HG03558 (cell line): ENCODE data around the gene ZMYM1.
"Not testable (repeated sequence)": the region's sequence is repeated elsewhere in the genome, so short reads cannot be mapped to it uniquely, and the experiment has no call there.

Experiments
- ATAC-seq: cut with Tn5 transposase; IDR thresholded peaks from one replicate; pipeline ENCODE4 v1.9.1; 2021; ENCODE audit warnings: moderate number of reproducible peaks; ENCODE audit not compliant: unreplicated experiment; ENCODE audit errors: extremely low read depth

ZMYM1 gene

DNA sequence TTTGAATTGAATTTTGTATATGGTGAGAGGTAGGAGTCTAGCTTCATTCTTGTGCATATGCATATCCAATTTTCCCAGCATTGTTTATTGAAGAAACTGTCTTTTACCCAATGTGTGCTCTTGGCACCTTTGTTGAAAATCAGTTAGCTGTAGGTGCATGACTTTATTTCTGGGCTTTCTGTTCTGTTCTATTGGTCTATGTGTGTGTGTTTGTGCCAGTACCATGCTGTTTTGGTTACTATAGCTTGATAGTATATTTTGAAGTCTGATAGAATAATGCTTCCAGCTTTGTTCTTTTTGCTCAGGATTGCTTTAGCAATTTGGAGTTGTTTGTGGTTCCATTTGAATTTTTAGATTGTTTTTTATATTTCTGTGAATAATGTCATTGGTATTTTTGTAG lies 9.4 kb upstream of the ZMYM1 start:
- no peak for ATAC-seq

DNA sequence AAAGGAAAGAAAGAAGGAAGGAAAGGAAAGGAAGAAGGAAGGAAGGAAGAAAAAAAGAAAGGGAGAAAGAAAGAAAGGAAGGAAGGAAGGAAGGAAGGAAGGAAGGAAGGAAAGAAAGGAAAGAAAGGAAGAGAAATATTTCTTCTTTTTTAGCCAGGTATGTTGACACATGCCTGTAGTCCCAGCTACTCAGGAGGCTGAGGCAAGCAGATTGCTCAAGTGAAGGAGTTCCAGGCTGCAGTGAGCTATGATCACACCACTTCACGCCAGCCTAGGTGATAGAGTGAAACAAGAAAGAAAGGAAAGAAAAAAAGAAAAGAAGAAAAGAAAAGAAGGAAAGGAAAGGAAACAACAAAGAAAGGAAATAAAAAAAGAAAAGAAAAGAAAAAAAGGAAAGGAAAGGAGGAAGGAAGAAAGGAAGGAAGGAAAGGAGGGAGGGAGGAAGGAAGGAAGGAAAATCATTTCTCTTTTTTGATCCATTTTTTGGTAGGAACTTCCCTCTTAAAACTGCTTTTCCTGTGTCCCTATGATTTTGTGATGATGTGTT lies 5.8 kb upstream of the ZMYM1 start:
- ATAC-seq: no peak

DNA sequence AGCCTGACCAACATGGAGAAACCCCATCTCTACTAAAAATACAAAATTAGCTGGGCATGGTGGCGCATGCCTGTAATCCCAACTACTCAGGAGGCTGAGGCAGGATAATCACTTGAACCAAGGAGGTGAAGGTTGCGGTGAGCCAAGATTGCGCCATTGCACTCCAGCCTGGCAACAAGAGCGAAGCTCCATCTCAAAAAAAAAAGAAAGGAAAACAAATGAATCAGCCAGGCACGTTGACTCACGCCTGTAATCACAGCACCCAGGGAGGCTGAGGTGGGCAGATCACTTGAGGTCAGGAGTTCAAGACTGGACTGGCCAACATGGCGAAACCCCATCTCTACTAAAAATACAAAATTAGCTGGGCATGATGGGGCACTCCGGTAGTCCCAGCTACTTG lies 2.8 kb upstream of the ZMYM1 start:
- ATAC-seq: not testable (repeated sequence)

DNA sequence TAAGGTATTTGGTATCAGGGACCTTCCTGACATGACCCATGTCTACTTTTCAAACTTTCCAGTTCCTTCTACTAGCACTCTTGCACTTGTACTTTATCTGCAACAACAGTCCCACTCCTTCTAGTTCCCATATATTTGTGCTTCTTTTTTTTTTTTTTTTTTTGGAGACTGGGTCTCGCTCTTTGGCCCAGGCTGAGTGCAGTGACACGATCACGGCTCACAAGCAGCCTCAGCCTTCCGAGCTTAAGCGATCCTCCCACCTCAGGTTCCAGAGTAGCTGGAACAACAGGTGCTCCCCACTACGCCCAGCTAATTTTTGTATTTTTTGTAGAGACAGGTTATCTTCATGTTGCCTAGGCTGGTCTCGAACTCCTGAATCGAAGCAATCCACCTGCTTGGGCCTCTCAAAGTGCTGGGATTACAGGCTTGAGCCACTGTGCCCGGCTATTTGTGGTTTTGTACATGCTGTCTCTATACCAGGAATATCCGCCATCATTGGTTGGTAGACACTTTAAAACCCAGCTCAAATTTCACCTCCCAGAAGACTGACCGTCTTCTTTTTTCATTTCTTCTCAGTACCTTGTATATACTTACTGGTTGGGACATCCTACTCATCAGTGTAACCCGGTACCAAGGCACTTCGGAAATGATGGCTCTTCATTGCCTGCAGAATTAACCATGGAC lies 1.1 kb downstream of the ZMYM1 start:
- no peak for ATAC-seq

DNA sequence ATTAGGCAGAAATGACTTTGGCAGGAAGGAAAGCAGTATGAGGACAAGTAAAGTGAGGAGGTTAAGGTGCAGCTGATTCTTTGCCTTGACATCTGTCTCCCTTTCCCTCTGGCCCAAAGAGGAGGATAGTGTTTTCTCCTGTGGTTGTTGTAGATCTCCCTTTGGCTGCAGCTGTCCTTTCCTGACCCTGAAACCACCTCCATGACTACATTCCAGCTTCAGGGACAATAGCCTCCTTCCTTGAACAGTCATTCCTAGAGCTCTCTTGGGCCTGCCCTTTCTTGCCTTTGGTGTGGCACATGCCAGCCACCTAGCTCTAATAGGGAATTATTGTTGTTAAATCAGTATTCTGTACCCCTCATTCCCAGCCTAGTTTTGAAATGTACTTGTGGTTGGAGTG lies 6.2 kb downstream of the ZMYM1 start:
- no peak for ATAC-seq

DNA sequence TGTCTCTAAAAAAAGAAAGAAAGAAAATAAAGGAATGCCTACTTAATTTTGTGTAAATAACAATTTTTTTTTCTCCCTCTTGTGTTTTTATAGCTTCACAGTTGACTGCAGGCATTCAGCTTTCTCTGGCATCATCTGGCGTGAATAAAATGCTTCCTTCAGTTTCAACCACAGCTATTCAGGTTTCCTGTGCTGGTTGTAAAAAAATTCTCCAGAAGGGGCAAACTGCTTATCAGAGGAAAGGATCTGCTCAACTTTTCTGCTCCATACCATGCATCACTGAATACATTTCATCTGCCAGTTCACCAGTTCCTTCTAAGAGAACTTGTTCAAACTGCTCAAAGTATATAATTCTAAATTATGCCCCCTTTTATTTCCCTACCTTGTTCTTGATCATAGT lies 18.0 kb downstream of the ZMYM1 start:
- ATAC-seq: no peak

DNA sequence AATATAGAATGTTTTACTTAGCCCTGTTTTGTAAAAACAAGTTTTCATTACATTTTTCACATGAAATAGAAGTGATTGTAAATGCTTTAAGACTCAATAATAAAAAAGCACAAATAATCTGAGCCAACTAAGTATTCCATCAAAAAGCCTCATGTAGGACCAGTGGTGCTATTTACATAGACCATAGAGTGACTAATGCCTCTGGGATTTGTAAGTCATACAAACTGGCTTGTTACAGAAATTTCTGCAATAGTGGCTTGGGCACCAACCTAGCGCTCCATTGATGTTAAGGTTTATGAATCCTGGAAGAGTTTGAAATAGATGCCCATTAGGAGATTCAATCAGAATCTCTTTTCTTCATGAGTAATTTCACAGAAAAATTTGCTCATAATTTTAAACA lies 31.9 kb downstream of the ZMYM1 start:
- no peak for ATAC-seq

DNA sequence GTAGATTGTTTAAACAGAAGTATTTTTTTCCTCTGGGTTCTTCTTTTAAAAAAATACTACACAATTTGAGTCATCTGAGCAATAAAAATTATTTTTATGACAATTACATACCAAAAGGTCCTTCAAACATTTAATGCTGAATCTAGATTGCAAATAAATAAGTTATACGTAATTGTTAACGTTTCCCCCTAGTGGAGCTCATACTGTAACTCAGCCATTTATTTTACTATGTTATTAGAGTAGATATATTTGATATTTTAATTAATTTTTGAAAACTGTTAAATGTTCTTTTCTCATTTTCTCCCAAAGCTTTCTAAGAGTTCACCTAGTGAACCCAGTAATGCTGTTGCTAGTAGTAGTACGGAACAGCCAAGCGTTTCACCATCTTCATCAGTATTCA lies 33.5 kb downstream of the ZMYM1 start:
- no peak for ATAC-seq

DNA sequence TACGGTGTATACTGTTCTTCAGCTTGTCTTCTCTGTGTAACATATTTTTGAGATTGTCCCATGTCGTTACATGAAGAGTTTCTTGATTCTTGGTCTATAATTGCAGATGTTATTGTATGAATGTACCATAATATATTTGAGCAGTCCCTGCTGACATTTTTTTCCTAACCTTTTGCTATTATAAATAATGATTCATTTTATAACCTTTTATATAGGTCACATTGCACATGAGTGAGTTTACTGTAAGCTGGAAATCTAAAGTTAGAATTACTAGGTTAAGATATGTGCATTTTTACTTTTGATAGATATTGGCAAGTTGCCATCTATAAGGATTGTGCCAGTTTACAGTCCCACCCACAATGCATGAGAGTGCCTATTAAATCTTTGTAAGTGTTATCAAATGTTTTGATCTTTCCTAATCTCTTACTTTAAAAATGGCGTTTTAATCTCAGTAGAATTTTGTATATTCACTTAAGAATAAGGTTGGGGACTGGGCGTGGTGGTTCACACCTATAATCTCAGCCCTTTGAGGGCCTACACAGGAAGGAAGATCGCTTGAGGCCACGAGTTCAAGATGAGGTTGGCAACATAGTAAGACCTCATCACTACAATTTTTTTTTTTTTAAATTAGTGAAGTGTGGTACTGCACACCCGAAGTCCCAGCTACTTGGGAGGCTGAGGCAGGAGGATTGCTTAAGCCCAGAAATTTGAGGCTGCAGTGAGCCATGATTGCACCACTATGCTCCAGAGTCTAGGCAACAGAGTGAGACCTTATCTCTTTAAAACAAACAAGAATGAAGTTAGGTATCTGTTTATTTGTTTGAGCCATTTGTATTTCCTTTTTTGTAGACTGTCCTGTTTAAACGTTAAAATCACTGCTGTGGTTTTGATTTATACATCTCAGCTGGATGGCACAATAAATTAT lies 36.5 kb downstream of the ZMYM1 start:
- no peak for ATAC-seq

DNA sequence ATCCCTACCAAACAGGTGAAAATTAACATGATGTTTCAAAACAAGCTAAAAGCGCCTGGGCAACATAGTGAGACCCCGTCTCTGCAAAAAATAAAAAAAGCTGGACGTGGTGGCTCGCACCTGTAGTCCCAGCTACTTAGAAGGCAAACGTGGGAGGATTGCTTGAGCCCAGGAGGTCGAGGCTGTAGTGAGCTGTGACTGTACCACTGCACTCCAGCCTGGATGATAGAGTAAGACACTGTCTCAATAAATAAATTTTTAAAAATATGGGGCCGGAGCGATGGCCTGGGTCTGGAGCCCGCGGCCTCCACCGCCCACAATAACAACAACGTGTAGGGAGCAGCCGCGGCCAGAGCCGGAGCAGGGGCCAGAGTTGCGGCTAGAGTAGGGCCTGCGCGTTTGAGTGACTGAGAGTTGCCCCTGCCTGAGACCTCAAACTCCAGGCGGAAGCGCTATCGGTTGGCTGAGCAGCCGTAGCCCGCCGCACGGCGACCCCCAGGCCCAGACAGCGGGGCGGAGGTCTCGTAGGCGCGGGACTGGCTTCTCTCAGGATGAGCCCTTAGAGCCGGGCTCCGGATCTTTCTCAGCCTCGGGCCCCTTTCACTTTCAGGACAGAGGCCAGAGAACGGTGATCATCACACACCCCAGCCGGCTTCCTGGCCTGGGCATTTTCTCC lies 41.4 kb downstream of the ZMYM1 start:
- ATAC-seq: no peak

DNA sequence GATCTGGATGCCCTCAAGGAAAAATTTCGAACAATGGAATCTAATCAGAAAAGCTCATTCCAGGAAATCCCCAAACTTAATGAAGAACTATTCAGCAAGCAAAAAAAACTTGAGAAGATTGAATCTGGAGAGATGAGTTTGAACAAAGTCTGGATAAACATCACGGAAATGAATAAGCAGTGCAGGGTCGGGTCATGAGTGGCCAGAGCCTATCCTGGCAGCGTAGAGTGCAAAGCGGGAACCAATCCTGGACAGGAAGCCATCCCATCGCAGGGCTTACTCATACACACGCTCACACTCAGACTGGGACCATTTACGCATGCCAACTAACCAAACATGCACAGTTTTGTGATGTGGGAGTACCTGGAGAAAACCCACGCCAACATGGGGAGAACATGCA lies 43.1 kb downstream of the ZMYM1 start:
- no peak for ATAC-seq

DNA sequence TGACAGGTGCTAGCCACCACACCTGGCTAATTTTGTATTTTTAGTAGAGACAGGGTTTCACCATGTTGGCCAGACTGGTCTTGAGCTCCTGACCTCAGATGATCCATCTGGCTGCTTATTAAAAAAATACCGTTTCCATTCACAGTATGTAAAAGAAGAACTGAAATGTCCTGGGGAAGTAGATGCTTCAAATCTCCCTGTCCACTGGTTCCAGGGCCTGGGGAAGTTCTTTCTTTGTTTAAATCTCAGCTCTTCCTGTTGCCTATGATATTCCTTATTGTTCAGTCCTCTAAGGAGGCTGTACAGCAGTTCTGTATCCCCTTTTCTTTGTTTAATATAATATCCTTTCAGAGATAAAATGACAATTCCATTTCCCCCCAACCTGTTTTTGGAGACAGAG lies 47.4 kb downstream of the ZMYM1 start:
- ATAC-seq: no peak

DNA sequence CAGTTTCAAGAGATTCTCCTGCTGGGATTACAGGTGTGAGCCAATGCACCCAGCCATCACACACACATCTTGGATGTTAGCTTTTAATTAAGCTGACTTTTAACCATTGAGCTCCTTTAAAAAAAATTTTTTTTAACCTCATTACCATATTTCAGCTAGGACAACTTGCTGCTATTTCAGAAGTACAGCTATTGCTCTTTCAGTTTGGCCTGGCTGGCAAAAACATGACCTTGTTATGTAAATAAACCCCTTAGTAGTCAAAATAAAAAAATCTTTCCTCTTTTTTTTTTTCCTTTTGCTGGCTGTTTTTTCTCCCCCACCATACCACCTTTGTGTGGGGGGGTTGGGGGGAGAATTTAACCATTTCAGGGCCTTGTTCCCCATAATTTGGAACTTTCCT lies 49.9 kb downstream of the ZMYM1 start:
- ATAC-seq: no peak

DNA sequence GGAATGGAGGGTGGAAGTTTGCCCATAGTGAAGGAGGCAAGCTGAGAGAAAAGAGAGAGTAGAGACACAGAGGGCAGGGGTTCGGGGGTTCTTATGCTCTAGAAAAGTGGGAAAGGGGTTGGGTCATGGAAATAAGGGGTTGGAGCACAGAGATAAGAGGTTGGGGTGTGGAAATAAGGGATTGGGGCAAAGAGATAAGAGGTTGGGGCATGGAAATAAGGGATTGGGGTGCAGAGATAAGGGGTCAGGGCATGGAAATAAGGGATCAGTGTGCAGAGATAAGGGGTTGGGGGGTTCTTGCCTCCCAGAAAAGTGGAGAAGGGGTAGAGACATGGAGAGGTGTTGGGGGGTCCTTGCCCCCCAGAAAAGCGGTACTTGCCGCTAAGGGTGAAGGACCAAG lies 57.6 kb downstream of the ZMYM1 start:
- no peak for ATAC-seq

DNA sequence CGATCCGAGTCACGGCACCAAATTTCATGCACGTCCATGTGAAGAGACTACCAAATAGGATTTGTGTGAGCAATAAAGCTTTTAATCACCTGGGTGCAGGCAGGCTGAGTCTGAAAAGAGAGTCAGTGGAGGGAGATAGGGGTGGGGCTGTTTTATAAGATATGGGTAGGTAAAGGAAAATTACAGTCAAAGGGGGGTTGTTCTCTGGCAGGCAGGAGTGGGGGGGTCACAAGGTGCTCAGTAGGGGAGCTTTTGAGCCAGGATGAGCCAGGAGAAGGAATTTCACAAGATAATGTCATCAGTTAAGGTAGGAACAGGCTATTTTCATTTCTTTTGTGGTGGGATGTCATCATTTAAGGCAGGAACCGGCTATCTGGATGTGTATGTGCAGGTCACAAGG lies 58.4 kb downstream of the ZMYM1 start:
- ATAC-seq: not testable (repeated sequence)

DNA sequence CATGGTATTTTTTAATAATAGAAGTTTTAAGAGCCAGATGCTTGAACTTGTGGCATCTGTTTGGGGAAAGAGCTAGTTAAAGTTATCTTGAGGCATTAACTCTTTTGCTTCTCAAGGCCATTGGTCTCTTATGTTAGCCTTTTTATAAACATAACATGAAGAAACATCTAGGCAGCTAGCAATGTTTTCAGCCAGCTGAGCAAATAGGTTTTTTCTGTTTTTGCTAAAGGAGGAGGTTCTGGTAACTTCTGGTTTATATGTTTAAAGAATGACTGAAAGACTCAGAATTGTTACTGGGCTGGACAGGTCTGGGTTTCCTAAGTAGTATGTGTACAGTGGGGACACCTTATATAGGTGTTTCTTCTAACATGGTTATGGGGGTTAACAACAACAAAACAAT lies 63.1 kb downstream of the ZMYM1 start:
- not testable (repeated sequence) for ATAC-seq

DNA sequence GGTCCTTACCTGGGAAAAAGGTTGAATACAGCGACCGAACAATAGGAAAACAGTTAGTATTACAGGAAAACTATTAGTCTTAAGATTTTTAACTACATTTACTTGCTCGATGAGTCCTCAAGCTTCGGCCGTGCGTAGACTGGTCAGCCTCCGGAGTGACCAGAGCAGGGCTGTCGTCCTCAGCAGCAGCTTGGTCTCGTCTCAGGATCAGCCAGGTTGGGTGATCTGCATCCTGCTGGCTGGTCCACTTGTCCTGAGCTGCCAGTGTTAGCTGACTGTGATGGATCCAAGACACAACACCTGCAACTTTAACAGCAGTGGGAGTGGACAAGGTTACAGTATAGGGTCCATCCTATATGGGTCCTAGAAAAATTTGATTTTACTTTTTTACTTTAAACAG lies 63.5 kb downstream of the ZMYM1 start:
- not testable (repeated sequence) for ATAC-seq

DNA sequence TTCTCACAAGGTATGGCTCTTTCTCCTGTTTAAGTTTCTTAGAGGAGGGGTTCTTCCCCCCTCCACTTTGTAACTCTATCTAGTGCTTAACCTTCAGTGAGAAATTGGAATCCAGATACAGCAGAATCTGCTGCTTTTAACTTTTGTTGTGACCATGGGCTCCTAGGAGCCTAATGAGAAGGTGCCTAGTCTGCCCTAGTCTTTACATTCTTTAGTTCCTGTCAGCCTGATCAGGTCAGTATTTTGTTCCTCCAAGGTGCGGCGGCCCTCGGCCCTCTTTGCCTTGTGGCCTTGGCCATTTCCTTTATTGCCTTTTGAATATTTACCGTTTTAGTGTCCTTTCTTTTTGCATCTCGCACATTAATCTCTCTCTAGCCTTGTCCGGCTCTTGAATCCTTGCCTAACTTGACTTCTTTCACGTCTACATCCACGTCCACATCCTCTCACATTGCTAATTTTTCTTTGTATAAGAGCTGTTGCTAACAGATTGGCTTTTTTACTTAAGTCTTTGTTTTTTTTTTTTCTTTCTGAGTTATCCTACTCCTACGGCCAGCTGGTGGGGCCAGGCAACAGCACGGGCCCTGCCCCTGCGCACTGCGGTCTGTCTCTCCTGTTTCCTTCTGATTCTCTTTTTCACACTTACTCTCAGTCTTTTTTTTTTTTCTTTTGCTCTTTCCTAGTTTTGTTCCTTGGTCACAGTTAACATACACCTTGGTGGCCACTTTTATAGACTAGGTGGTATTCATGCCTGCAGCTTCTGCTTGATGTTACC lies 64.7 kb downstream of the ZMYM1 start:
- ATAC-seq: no peak

DNA sequence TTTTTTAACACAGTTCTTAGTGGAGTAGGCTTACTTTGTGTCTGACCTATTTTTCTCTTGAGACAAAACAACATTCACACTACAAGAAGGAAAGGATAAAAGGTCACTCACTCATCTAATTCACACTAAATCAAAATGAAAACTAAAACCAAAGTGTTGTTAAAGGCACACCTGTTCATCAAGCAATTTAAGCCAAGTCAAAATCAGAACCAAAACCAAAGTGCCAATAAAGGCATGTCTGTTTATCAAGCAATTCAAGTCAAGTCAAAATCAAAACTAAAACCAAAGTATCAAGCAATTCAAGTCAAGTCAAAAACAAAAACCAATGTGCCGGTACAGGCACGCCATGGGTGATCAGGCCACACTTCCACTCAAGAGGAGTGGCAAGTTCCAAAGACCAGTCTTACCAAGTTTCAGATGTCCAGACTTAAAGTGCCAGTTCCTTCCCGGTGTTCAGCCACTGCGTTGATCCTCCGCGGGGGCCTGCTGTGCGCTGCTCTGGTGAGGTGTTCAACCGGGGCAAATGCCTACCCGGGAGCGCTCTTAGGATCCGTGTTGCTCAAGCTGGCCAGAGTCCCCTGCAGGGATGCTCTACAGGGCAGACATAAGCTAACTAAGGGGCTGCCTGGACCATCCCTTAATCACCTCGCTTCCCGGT lies 66.8 kb downstream of the ZMYM1 start:
- ATAC-seq: not testable (repeated sequence)

DNA sequence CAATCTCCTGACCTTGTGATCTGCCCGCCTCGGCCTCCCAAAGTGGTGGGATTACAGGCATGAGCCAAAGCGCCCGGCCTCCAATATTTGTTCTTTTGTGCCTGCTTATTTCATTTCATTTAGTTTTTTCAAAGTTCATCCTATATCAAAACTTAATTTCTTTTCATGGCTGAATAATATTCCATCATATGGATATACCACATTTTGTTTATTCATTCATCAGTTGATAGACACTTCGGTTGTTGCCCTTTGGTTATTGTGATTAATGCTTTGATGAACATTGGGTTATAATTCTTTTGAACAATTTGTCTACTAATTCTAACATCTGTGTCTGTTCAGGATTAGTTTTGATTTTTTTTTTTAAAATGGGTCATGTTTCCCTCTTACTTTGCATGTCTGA lies 72.0 kb downstream of the ZMYM1 start:
- no peak for ATAC-seq
